ENCODE results near the gene TADA3.

DNA sequence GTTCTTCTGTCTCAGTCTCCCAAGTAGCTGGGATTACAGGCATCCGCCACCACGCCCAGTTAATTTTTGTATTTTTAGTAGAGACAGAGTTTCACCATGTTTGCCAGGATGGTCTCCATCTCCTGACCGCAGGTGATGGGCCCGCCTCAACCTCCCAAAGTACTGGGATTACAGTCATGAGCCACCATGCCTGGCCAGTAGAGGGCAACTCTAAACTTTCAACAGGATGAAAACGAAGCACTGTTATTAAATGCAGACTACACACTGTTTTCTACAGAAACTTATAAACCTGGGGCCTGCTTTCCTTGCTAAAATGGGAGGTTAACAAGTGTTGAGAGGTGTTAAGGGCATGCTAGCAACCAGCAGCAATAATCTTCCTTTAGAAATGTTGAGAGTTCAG is 8.3 kb upstream of the TADA3 start:
- TF ChIP-seq, protein P1, sequence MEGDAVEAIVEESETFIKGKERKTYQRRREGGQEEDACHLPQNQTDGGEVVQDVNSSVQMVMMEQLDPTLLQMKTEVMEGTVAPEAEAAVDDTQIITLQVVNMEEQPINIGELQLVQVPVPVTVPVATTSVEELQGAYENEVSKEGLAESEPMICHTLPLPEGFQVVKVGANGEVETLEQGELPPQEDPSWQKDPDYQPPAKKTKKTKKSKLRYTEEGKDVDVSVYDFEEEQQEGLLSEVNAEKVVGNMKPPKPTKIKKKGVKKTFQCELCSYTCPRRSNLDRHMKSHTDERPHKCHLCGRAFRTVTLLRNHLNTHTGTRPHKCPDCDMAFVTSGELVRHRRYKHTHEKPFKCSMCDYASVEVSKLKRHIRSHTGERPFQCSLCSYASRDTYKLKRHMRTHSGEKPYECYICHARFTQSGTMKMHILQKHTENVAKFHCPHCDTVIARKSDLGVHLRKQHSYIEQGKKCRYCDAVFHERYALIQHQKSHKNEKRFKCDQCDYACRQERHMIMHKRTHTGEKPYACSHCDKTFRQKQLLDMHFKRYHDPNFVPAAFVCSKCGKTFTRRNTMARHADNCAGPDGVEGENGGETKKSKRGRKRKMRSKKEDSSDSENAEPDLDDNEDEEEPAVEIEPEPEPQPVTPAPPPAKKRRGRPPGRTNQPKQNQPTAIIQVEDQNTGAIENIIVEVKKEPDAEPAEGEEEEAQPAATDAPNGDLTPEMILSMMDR (IDR thresholded peaks at IDR 0.05) = no peak
- no peak for TF ChIP-seq POLR2A (IDR thresholded peaks at IDR 0.05)
- TF ChIP-seq POLR2AphosphoS5 (IDR thresholded peaks at IDR 0.05) = no peak

Measured in breast epithelium (tissue), 3 donors.